CD4-positive, alpha-beta T cell treated with Interferon gamma for 1 hour (primary cell): ENCODE measurements around the gene TNFRSF11A.

Experiments used
- DNase-seq: peaks from one replicate; pipeline ENCODE4 v3.0.0-alpha.2; 2020

The TNFRSF11A gene

DNA sequence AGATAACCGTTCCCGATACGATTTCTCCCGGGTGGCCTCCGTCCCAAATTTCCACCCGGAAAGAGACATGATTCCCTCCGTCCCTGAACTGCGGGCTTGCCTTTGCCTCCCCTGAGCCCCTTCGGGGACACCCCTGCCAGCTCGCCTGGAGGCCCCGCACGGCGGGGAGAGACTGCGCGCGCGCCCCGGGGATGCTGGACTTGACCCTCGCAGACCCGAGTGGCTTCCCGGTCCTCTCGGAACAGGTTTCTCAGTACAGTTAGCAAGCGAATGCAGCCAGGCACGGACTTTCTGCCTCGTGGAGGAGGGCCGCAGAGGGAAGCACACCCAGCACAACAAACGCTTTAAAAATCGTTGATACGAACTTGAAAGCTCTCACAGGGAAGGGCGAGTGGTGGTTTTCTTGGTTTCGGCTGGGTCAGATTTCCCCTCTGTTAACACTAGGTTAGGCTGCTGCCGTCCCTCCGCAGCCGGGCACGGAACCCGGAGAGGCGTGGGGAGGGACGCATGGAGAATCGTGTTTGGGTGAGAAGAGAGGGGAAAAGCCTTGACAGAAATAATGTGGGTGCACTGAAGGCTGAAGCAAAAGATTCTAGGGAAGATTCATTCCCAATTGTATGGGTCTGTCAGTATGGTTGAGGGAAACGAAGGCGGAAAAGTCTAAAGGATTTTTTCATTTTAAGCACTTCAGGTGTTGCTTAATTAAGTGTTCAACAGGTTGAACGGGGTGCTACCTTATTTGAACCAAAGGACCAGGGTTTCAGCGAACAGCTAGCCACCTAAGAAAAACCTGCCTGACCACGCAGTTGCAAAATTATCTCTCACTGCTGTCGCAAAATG lies 916 bp downstream of the TNFRSF11A start:
- no peak for DNase-seq

DNA sequence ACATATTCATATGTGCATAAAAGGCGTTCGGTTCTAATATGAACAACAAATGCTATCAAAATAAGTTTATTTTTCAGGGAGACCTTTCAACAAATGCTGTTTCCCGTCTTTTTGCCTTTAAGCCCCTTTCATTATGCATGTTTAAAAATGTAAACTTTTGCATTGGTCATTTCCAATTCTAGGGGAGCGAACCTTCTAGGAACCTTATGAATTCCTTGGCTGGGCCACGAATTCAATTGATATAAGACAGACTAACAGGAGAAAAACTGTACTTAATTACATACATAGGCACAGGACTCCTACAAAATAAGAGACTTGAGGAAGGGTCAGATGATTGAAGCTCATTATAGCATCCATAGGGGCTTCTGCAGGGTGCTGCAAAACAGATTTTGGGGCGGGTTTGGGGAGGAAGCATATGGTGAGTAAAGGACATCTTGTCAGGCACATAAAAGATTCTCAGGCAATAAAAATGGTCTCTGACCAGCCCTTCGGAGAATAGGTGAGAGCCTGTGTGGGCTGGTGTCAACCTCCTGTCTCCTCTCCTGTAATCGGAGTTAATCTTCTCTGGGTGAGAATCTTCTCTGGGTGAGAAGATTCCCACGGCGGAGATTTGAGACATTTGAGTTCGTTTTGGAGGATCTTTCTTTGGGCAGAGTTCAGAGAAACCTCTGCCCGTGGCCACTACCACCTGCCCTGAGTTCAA lies 1.7 kb downstream of the TNFRSF11A start:
- no peak for DNase-seq

DNA sequence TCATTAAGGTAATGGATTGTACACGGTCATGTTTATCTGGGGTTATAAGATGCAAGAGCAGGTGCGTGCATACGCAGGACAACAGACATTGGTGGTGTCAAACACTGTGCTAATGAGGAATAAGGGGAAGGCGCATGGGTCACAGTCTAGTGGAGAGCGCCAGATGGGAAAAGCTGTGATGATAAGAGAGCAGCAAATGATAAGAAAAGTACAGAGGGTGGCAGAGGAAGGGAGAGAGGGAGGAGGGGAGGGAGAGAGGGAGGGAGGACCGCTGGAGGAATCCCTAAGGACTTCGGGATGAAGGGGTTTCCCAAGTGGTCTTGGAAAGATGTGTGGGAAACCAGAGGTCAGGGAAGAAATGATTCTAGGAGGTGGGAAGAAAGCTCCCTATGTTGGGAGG lies 2.9 kb downstream of the TNFRSF11A start:
- DNase-seq: no peak

DNA sequence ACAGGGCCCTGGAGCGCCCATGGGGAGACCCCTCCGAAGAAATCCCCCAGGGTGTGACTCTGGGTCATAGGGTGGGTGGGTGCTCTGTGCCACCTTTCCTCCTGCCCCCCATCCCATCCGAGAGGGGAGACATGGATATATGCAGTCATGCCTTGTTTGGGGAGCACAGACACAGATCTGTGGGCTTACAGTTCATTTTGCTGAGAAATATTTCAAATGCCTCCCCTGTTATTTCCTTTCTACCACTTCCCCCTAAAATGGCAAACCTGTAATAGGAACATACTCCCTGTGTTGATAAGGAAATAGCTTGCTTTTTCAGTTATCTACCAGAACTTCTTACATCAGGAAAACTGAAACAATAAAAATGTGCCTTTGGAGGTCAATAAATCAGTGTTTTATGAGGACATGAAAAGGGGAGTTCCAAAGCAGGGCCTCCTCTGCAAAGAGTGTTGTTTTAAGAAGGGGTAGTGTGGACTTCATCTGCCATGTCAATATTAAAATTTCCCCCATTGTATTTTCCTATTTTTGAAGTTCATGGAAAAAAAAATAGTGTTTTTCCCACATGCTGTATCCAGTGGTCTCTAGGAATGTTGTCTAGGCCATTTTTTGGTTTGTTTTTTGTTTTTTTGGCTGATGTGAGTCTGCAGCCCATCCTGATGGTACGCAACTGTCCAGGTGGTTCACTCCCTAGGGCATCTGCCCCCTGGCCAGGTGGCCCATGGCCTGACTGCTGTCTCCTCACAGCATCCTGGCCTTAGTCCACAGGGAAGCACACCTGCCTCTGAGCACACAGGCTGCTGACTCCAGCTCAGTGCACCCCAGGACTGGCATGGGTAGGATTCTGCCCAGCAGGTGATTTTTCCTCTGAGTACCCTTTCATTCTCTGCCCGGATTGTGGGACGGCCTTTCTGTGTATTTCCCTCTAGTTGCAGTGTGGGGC lies 3.7 kb downstream of the TNFRSF11A start:
- no peak for DNase-seq

DNA sequence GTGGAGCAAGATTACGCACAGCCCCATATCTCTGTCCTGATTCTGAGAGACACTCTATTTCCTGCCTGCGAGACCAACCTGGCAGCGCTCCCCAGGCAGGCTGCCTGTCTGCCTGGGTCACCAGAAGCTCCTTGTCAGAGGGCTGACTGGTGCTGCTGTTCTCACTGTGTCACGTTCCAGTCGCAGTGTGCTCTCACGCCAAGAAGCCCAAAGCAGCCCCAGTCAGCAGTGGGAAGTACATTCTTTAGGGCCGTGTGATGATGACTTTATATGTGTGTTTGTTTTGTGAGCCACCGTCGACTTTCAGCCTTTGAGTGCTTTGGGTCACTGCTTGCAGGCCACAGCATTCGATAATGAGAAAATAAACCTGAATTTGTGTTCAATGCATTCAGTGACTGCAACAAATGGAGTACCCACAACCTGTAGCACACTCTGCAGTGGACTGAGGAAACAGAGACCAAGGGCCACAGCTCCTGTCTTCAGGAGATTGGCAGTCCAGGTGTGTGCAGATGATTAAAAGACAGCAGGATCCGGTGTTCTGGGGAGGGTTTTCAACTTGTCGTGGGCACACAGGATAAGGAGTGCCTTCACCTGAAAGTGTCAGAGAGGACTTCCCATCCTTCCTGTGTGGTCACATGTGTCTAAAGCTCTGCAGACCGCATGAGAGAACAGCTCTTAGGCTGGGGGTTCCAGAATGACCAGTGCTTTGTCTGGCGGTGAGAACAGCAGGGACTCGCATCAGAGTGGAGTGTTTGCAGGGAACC lies 4.8 kb downstream of the TNFRSF11A start:
- DNase-seq: no peak

DNA sequence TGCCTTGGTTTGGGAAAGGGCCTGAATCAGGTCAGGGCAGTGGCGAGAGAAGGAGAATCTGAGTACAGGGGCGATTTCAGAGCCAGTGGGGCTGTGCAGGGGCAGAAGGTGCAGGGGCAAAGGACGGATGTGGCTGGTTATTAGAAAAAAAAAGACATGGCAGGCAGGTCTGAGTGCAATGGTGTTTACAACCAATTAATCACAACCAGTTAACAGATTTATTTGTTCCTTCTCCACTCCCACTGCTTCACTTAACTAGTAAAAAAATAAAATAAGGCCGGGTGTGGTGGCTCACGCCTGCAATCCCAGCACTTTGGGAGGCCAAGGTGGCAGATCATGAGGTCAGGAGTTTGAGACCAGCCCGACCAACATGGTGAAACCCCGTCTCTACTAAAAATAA lies 5.5 kb downstream of the TNFRSF11A start:
- no peak for DNase-seq

DNA sequence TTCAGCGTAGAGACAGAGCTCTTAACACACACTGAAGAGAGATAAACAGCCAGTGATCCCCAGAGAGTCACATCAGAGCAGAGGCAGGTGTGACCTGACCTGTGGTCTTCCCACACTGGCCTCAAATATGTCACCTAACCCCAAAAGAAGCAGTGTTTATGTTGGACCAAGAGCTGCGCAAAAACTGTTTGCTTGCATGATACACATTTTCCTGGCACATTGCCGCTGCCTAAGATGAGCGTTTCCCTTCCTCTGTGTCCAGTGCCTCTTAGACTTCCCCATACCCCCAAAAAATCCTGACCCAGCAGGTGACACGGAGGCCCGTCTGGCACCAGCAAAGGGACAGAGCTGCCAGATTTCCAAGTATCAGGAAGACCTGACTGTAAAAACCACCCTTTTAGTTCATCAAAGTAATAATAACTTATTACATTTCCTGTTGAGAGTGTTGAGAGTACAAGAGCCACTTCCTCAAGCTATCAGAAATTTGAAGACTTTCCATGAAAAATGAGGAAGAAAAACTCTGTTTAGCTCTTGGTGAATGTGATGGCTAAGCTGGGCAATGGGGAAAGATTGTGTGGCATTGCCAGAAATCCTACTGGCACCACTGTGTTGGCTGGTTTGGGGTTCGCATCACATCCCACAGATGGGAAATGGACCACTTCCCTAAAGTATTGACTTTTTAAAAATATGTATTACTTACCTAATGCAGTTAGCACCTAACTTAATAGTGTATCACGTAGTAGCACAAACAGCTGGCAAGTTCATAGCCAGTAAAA lies 6.7 kb downstream of the TNFRSF11A start:
- no peak for DNase-seq

DNA sequence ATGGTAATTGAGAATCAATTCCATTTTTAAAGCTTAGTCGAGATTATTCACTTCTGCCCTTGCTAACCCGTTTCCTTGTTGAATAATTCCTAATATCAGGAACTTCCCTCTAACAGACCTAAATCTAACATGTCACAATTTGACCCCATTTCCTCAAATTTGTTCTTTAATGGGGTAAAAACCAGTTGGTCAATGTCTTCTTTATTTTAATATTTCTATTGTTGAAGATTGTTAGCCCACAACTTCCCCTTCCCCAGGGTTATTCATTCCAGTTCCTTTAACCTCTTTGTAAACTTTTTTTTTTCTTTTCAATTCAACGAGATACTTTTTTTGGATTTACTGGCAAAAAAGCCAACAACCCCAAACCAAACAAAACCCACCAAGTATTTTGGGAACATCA lies 7.3 kb downstream of the TNFRSF11A start:
- DNase-seq: no peak

DNA sequence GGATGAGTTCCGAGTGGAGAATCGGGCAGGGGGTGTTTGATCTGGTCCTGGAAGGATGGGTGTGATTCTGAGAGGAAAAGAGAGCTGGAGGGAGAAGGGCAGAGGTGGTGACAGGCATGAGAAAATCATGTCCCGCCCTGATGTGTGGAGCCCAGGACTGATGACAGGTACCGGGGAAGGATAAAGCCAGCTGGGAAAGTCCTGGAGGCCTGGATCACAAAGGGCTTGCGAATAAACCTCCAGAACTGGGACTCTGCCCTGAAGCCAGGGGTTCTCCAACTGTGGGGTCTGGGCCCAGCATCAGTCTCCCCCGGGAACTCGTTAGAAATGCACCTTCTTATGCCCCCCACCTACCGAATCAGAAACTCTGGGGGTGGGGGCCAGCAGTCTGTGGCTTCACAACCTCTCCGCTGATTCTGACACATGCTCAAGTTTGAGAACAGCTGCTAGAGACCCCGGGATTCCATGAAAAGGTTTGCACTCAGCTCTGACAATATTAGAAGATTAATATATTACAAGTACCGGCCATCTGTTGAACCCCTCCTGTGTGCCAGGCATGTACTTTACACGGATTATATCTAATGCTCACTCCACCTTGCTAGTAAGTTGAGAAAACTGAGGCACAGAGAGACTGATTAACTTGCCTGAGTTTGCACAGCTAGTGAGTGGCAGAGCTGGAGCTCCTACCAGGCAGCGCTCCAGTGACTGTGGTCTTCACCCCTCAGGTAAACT lies 8.0 kb downstream of the TNFRSF11A start:
- DNase-seq: no peak

DNA sequence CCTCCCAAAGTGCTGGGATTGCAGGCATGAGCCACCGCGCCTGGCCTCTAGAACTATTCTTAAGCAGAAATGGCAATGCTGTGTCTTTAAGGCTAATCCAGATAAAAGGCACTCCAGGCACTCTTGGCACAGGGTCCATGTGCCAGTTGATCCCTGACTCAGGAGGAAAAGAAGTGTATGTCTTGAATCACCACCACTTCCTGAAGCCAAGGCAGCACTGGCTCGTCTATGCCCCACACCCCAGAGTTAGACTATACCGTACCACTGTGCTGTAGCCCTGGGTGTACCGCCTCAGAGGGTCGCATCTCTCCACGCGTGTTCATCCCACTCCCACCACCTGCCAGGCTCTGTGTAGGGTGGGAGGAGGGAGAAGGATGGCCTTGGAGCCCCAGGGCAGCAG lies 9.0 kb downstream of the TNFRSF11A start:
- DNase-seq: no peak

DNA sequence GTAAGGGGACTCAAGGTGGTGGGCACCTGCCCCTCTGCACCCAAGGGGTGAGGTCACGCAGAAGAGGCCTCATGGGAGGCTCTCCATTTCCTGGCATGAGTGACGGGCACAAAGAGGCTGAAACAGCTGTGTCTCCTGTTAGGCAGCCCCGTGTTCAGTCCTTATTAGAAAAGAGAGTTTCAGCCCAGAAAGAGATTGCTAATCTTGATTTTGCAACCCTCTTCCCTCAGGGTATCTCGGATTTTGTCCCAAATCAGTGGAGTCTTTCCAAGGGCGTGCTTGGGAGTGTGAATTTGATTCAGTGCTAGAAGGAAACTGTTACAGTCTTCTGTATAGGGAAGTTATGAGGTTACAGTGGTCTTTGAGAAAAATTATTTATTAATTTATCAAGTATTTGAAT lies 10.4 kb downstream of the TNFRSF11A start:
- no peak for DNase-seq

DNA sequence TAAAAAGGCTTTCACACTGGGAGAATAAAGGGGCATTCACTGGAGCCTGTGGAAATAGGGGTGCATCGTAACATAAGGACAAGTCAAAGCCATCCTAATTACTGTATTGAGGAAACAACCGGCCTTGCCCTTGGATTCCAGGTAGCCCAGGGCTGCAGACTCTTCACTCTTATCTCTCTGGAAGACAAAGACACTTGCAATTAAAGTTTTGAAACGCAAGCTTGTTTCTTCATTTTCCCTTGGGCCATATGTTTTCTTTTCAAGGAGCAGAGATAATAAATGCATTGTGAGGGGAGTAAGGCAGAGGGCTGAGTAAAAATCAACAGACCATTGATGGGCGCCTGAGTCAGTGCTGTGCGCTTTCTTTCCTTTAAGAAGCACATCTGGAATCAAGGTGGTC lies 11.5 kb downstream of the TNFRSF11A start:
- DNase-seq: no peak

DNA sequence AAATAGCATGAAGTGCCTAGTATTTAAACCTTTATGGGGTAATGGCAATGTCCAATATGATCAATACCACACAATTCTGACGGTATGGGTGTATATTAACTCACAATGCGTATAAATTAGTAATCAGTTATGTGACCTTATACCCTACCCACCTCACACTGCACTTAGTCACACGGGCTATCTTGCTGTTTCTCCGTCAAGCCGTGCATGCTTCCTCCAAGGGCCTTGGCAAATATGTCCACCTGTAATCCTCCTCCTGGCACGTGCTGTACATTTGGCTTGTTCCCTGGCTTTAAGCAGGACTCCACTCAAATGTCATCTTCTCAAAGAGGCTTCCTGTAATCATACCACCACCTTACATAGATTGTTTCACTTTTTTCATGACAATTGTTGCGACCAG lies 12.2 kb downstream of the TNFRSF11A start:
- DNase-seq: no peak

DNA sequence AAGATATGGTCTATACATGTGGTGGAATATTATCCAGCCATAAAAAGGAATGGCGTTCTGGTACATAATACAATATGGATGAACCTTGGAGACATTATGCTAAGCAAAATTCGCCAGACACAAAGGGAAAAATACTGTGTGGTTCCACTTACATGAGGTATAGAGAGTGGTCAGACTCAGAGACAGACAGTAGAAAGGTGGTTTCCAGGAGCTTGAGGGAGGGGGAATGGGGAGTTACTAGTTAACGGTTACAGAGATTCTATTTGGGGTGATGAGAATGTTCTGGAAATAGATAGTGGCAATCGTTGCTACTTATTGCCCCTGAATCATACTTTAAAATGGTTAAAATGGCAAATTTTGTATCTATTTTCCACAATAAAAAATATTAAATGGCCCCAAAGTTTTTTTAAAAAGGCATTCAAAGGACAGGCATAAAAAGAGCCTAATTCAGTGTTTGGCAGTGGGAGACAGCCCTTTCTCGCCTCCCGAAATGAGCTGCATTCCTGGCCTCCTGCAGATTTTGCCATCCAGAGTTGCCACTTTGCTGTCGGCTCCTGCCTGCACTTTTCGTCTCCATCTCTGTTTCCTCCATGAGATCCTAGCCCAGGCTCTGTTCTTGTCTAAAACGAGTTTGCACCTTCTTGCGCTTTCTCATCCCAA lies 13.5 kb downstream of the TNFRSF11A start:
- DNase-seq: no peak

DNA sequence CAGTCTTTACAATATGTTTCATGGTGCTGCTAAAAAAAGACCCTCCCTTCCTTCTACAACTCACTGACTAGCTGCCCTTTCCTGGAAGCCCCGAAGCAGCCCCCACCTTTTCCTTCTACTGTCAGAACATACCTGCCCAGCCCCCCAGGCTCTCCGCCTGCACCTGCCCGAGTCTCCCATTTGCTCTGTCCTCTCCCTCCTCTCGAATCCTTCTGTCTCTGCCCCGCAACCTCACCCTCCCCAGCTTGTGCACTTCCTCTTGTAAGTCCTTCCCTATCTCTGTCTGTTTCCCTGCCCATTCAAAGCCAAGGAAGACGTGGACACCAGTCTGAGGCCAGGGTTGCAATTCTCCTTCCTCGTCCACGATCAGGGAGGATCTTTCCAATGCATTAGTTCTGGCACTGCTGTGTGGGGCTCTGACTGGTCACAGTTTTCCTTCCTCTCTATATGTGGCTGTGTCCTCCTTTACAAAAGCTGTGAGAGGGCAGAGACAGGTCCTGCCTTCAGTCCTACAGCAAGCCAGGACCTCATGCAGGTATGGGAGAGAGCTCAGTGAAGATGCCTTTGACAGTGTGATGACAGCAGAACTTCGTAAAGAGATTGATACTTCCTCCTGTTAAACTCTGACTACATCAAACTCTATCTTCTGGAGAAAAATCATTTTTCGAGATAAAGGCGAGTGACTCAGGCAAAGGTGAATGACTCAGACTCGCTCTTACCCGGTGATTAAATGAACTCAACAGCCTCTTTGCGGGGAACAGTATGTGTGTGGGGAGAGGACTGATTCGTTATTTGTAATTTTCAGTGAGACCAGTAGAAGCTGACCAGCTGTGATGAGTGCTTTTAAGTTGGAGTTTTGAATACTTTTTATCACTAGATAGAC lies 14.2 kb downstream of the TNFRSF11A start:
- DNase-seq: no peak

DNA sequence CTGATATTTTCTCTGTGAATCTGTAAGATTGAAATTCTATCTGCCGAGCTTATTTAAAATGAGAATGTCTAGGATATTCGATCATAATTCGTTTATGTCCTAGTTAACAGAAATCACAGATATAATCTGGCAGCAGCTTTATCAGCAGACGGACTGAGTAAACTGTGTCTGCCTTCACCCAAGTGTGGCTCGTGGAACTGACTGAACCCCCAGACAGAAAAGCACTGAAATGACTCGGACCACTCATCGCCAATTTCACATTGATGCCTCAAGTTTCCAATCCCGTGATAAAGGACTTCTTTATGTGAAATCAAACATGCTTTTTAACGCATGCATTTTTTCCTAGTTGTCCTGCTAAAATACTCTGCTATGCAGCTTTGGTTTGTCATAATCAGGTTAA lies 15.9 kb downstream of the TNFRSF11A start:
- no peak for DNase-seq

DNA sequence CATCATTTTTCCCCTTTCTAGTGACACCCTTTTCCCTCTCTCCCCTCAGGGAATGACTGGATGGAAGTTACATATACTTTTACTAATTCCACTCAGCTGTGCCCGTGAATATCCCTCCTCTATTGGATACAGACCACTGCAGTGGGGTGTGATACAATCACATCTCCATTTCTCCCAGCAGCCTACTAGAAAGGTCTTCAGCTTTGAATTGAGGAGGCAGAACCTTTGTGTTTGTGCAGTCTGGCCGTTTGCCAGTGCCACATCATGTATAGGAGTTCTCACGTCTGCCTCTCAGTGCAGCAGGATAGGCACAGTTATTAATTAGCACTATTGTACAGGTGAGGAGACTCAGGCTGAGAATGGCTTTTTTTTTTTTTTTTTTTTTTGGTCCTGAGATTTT lies 16.4 kb downstream of the TNFRSF11A start:
- DNase-seq: no peak

DNA sequence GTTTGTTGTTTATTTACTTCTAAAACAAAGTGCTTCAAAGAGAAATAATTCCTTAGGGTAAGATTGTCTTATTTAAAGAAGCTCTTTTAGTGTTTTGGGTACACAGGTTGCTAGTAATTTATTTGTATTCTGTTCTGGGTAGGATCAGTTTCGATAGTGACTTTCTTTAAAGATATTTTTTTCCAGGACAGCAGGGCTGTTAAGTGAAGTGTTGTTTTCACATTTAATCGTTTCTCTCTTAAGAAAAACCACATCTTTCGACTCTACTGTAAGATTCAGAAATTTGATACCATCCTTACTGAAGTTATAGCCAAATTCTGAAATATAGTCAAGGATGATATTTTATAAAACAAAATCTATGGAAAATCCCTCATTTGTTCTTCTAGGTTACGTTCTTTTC lies 17.8 kb downstream of the TNFRSF11A start:
- no peak for DNase-seq

DNA sequence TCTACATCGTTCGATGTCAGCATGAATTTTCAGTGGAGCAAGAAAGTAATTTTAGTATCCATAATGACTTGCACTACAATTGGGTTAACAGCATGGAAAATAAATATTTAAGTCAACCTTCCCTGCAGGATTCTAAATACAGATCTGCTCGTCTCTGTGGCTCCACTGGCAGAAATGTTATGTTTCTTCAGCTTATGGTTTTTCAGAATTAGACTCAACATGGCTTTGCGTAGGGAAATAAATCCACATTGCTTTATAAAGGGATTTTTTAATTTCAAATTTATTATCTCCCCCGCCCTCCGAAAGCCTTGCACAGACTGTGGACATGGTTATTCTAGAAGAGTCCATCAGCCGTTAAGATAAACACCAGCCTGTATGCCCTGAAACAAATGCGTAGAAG lies 18.2 kb downstream of the TNFRSF11A start:
- DNase-seq: no peak

DNA sequence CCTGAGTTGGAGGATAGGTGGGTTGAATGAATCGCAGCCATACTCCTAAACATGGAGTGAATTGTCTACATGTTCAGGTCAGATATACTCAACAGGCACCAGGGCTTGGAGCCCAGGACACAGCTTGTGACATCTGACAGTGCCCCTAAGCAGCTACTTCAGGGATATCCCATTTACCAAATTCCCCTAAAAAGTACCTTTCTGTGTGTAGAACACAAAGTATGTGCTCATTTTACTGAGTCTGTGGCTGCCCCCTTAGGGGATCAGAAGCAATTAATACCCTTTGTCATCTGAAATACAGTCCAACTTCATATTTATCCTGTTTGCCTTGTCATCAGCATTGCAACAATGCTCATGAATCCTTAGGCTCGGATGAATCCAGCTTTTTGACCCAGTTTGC lies 20.8 kb downstream of the TNFRSF11A start:
- no peak for DNase-seq
